GM19099 (cell line): ENCODE results near the gene USO1.

Source experiments
- POLR2A ChIP-seq: IDR thresholded peaks from 3 replicates; pipeline ENCODE4 v1.6.1; 2011; ENCODE audit warnings: low read depth; ENCODE audit not compliant: insufficient read length; ENCODE audit errors: extremely low read depth

USO1 gene

GRCh38 chr4:75724066-75724866, at the start of gene USO1:
Gene USO1 (plus strand): TSS chr4:75724577. CDS start chr4:75724820, 243 bp downstream.
- peak; percentile 94 for TF ChIP-seq POLR2A

GRCh38 chr4:75675004-75675531, 49.3 kb upstream of the USO1 start:
- TF ChIP-seq POLR2A = no peak

GRCh38 chr4:75678473-75678872, 45.9 kb upstream of the USO1 start:
- TF ChIP-seq POLR2A = no peak

- TF ChIP-seq POLR2A = no peak
These were observed 45.4 kb upstream of the USO1 start for GRCh38 chr4:75678965-75679364.

- no peak for TF ChIP-seq POLR2A
These were observed 44.4 kb upstream of the USO1 start for GRCh38 chr4:75679876-75680575.

- no peak for TF ChIP-seq POLR2A
These were observed 40.8 kb upstream of the USO1 start for GRCh38 chr4:75683482-75684155.

GRCh38 chr4:75685546-75686189, 38.7 kb upstream of the USO1 start:
- TF ChIP-seq POLR2A = no peak

- no peak for TF ChIP-seq POLR2A
These were observed 38.0 kb upstream of the USO1 start for GRCh38 chr4:75686346-75686745.

GRCh38 chr4:75696071-75696470, 28.3 kb upstream of the USO1 start:
- TF ChIP-seq POLR2A = no peak

- TF ChIP-seq POLR2A = no peak
These were observed 27.8 kb upstream of the USO1 start for GRCh38 chr4:75696581-75696980.

- no peak for TF ChIP-seq POLR2A
These were observed 26.0 kb upstream of the USO1 start for GRCh38 chr4:75698162-75698962.

GRCh38 chr4:75698963-75699228, 25.5 kb upstream of the USO1 start:
- TF ChIP-seq POLR2A = no peak

GRCh38 chr4:75699299-75699698, 25.1 kb upstream of the USO1 start:
- TF ChIP-seq POLR2A = no peak

GRCh38 chr4:75702919-75703411, 21.4 kb upstream of the USO1 start:
- no peak for TF ChIP-seq POLR2A
